Retinal pigment epithelial cell (primary cell): ENCODE results near the gene BOD1L1.

Source experiments
- DNase-seq: peaks from one replicate; pipeline ENCODE4 v3.0.0-alpha.2; 2010; ENCODE audit warnings: low read depth
- H3K4me3 ChIP-seq: 2 replicates; pipeline ENCODE4 v1.5.1; 2011; ENCODE audit warnings: mild to moderate bottlenecking, low read length, control low read depth, moderate library complexity
- TF ChIP-seq, protein P1 (sequence below): conservative IDR thresholded peaks from 2 replicates; pipeline ENCODE4 v1.5.1; 2011; ENCODE audit warnings: low read depth, low read length, control low read depth, inconsistent platforms

The BOD1L1 gene

DNA sequence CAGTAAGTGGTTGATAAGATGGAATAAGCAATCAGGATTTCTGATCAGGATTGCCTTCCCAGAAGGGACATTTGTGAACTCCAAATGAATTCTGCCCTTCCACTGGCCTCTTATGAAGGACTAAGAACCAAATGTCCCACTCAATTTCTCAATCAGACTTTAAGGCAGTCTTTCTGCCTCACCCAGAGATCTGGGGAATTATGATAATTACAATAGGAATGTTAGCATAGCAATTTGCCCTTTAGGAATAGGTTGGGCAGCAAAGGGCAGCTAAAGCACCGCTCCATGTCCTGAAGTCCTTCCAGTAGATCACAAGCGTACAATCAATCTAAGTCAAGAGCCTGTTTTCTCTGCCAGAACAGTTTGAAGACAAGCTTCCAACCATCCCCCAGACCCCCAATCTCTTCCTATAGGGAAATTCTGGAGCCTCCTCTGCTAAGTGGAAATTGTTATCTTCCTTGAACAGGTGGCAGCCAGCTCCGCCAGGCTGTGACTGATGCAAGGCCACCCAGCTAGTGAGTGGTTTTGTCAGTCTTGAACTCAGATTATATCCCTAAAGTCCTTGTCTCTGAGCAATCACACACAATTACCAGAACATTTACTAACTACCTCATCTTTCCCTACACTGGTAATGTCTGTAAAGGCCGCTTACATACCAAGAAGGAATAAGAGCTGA is 101.8 kb downstream of the BOD1L1 start:
- TF ChIP-seq, protein P1, sequence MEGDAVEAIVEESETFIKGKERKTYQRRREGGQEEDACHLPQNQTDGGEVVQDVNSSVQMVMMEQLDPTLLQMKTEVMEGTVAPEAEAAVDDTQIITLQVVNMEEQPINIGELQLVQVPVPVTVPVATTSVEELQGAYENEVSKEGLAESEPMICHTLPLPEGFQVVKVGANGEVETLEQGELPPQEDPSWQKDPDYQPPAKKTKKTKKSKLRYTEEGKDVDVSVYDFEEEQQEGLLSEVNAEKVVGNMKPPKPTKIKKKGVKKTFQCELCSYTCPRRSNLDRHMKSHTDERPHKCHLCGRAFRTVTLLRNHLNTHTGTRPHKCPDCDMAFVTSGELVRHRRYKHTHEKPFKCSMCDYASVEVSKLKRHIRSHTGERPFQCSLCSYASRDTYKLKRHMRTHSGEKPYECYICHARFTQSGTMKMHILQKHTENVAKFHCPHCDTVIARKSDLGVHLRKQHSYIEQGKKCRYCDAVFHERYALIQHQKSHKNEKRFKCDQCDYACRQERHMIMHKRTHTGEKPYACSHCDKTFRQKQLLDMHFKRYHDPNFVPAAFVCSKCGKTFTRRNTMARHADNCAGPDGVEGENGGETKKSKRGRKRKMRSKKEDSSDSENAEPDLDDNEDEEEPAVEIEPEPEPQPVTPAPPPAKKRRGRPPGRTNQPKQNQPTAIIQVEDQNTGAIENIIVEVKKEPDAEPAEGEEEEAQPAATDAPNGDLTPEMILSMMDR = no peak
- no peak overlapping the region for H3K4me3 ChIP-seq
- DNase-seq = no peak

DNA sequence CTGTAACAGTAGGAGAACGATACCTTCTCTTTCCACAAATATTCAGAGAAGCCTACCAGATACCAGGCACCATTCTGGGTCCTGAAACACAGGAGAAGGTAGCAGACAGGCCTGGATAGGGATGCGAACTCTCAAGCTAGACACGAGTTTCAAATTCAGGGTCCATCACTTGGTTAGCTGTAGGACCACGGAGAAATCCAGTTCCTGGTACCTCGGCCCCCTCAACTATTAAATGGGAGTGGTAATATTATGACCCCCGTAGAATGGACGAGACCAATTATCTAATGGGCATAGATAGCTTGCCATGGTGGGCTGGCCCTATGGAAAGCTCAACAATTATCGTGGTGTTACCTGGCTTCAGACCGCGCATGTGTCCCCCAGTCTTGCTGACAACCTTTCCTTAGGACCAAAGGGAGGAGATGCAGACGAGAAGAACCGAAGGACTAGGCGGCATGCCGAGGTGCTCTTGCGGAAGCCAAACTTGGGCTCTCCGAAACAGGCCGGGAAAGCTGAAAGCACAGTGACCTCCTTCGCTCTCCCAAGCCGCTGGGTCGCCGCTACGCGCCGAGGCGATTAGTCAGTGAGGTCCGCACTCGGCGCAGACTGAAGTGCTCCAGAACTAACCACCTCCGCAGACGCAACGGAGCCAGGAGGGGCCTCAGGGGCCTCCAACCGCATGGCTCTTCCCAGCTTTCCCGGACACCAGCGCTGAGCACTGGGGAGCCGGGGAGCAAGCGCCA is 102.9 kb downstream of the BOD1L1 start:
- DNase-seq = no peak
- TF ChIP-seq, protein P1 = no peak

DNA sequence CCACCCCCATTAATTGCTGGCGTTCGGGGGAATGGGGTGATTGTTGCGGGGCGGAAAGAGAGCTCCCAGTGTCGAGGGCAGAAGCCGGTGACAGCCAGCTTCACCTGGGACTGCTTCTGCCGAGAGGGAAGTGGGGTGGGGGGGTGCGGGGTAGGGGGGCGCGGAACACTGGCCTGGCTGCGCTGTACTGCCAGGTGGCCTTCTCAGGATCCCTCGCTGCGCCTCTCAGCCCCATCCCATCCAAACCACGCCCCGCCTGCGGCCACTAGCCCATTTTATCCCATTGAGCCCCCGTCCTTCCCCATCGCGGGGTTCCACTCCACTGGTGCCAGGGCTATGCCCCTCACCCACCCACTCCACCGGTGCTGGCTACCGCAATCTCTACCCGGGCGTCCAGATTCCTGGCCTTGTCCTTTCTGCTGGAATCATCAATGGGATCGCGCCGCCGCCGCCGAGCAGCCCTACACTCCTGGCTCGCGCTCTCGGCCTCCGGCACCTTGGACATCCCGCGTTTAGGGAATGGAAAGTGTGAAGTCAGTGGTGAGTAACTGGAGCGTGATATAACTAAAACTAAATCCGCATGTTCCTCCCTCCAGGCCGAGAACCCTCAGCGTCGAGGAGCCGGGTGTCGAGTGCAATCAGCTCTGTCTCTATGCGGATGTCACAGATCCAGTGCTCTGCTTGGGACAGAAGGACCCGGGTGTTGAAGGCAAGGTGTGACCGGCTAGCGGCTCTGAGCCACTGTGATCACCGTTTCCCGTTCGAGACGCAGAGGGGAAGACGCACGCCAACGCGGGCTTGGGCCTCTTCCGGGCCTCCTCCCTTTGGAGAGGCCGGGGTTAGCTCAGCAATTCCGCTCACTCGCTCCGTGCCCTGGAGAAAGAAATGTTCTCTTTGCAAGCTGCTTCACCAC is 103.7 kb downstream of the BOD1L1 start:
- TF ChIP-seq, protein P1 = no peak
- no peak for DNase-seq
- no peak overlapping the region for H3K4me3 ChIP-seq

More for the DNA sequence above, 102.9 kb downstream of the BOD1L1 start:
- H3K4me3 ChIP-seq = no peak overlapping the region

DNA sequence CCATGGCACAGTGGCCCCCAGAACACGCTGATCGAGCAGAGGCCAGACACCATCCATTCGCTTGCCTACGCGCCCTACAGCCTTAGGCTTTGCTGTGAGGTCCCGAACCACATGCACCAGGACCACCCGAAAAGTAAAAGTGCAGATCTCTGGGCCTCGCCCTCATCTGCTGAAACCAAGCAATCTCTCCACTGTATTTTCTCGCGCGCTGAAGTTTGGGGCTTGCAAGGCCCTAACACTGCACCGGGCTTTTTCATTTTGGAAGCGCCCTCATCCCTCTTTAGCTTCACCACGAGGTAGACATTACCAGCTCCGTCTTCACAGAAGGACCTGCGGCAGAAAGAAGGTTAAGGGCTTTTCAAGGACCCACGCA is 104.4 kb downstream of the BOD1L1 start:
- H3K4me3 ChIP-seq = no peak overlapping the region
- TF ChIP-seq, protein P1 = no peak
- no peak for DNase-seq

DNA sequence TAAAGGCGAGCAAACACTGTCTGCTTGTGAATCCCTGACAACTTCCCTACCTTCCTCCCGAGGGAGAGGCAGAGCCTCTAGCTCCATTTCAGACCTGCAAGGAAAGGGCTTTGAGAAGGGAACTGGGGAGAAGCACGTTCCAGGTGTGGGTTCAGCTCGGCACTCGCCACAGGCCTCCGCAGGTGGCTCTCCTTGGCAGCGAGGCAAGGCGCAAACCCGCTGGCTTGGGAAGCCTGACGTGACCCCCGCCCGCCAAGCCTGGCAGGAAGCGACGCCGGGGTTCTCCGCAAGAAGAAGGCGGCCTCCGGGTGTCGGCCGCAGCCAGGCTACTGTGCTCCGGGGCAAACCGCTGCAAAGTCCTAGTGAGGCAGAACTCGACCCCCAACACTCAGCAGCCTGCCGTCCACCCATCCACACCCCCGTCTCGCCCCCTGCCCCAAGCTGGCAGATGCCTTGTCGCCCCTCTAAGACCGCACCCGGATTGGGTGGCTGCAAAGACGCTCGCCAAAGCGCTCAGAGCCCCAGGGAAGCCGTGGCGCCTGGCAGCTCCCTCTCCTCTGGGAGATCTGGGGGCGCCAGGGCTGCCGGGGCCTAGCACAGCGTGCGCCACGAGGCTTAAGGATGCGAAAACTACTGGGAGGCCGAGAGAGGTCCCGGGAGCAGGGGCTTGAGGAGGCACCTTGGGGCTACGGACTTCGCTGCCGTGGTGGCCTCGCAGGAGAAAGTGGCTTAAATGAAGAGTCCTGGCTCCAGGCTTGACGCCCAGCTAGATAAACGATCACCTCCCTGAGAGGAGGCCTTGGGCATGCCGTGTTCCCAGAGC is 105.0 kb downstream of the BOD1L1 start:
- peak overlapping the region; percentile 3 for H3K4me3 ChIP-seq

DNA sequence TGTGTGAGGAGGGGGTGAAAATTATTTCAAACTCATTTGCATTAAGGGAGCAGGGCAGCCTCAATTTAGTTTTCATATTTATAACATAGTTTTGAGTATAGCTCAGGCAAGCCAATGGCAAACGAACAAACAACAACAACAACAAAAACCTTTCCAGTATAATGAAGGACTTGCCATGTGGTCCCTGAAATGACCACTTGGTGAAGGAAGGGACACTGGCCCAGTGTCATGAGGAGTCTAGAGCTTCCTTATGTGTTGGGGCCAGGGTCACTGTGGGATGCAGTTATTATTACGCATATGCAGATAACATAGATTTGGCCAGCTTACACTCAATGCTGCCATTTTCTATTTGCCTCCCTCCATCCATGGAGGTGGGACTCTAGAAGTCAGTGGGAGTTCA is 106.5 kb downstream of the BOD1L1 start:
- TF ChIP-seq, protein P1 = no peak

More for the DNA sequence above, 105.0 kb downstream of the BOD1L1 start:
- TF ChIP-seq, protein P1 = no peak
- no peak for DNase-seq

More for the DNA sequence above, 106.5 kb downstream of the BOD1L1 start:
- no peak for DNase-seq
- no peak overlapping the region for H3K4me3 ChIP-seq
